OCI-M2 (cell line): ENCODE measurements around the gene LHFPL2.

Experiments
- DNase-seq: peaks from one replicate; lab custom pipeline; 2025; ENCODE audit not compliant: unreplicated experiment; lab: John Stamatoyannopoulos, UW

LHFPL2 gene

GRCh38 chr5:78570646-78571045 is 77.9 kb downstream of the LHFPL2 start:
- DNase-seq: no peak

- DNase-seq: no peak
Observed at GRCh38 chr5:78569441-78569840, 79.1 kb downstream of the LHFPL2 start.

GRCh38 chr5:78568676-78569075 is 79.9 kb downstream of the LHFPL2 start:
- DNase-seq: no peak

GRCh38 chr5:78568212-78568611 is 80.4 kb downstream of the LHFPL2 start:
- no peak for DNase-seq

DNA sequence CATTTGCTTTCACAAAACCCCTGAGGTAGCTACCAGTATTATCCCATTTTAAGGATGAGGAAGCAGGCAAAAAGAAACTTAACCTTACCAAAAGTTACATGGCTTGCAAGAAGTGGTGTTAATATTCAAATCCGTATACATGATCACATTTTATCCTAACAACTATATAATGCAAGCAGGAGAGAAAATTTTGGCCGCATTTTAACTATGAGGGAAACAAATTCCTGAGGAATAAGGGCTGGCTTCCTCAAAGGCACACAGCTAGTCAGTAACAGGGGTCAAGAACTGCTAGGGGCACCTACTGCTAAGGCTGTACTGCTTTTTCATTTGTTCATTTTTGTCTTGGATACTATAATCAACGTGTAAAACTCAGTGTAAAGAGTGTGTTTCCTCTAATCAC is 81.0 kb downstream of the LHFPL2 start:
- DNase-seq: no peak

- DNase-seq: no peak
Observed at GRCh38 chr5:78566747-78567425, 81.7 kb downstream of the LHFPL2 start.

- no peak for DNase-seq
Observed at GRCh38 chr5:78565395-78565794, 83.2 kb downstream of the LHFPL2 start.

DNA sequence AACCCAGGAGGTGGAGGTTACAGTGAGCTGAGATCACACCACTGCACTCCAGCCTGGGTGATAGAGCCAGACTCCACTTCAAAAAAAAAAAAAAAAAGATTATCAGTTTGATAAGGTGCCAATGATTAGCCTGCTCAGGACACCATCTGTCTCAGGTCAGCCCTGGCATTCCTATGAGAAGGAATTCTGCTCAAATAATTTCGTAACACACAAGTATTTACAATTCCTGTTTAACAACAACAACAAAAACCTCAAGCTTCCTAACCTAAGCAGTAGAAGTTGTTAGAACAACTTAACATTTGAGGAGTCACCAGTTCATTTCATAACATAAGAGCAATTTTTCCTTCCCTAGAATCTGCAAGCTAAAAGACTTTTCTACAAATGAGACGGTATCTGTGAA is 85.0 kb downstream of the LHFPL2 start:
- DNase-seq: no peak

DNA sequence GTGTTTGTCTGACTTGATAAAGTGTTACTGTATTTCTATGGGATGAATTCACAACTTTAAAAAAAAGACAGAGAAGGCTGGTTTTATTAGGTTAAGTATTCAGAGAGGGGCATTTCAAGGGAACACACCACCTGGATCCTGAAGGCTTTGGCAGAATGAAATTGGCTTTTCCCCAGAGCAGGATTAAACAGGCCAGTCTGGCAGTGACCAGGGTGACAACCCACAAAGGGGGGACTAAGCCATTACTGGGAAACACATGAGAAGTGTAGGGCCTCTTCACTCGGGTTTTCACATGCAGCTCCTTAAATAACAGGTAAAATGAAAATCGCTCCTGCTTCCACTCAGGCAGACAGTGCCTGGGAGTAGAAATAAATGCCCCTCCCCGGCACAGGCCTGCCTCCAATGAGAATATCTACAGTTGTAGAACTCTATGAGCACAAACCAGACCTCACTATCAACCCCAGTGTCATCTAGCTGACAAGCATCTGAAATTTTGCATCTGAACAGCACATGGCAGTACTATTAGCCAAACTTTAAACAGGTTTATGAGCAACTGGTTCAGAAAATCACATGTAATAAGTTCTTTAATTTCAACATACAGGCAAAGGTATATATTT is 85.8 kb downstream of the LHFPL2 start:
- DNase-seq: no peak

DNA sequence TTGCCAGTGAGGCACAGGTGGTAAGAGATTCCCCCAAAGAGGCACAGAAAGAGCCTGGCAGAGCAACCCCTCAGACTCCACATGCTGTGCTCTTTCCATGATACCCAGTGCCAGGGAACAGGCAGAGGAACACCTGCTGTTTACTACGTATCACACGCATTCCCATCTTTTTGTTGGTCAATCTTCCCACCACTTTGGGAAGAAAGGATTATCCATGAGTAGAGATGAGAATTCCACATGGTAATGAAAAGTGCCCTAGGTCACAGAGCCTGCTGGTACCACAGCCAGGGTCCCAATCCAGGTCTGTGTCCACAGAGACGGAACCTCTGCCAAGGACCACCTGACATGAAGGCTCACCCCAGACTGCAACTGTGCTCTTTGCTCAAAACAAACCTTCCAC is 86.6 kb downstream of the LHFPL2 start:
- DNase-seq: no peak

- DNase-seq: no peak
Observed at GRCh38 chr5:78561261-78561660, 87.3 kb downstream of the LHFPL2 start.

DNA sequence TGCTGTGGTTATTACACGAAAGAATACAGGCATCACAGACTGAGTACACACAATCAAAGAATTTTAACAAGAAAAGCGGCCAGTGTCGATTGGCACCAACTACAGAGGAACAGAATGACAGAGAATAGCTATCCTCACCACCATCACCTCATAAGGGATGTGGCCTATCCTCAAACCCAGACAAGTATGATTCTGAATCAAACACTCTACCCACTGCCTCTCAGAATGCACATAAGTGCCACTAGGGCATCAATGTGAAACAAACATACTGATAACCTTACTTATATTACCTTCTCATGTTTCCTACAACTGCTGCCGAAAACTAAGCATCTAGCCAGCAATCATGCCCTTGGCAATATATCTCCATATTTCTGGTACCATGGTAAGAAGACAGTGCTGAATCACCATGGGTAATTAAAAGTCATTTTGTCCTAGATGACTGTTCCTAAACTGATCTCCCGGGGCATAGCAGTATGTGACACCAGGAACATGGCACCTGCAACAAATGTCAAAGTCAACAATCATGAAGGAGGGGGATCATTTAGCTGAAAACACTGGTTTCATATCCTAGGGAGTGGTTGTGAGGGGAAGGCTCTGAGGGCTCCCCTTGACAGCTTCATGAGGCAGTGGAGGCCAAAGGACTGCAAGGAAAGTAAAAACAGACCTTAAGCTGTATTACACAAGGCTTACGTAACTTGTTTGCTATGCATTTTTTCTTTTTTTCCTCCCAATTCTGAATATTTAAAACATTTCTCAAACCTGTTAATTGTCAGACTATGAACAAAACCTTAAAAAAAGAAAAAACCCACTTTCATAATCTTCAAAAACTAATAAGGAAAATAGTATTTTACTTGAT is 88.3 kb downstream of the LHFPL2 start:
- no peak for DNase-seq

DNA sequence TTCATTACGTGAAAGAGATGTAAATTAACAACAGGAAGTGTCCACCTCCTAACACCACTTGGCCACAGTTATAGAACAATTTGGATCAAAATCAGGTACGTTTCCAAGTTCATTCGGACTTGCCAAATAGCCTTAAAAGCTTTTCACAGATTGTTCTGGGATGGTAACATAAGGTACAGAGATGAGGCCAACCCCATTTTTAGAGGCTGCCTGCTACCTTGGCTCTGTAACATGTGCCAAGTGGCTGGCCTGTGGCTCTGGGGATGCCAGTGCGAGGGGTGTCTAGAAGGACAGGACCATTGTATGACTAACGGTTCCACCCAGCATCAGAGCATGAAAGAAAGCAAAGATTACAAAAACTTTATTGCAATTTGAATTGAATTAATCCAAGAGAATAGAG is 91.0 kb downstream of the LHFPL2 start:
- DNase-seq: no peak

DNA sequence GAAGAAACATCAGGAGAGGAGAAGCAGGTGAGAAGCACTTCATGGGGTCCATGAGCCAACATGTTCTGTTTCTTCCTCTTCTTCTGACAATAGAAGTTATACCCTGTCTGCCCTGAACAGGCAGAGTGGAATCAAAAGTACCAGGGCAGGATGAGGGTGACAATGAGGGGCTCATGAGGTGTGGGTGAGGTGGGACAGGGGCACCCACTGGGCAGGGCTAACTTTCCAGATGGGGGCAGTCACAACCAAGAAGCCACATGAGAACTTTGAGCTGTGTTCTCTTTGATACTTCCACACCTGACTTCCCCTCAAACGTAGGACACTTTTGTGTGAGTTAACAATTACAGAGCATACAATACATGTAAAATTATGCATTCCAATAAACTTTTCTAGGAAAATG is 92.7 kb downstream of the LHFPL2 start:
- DNase-seq: no peak

DNA sequence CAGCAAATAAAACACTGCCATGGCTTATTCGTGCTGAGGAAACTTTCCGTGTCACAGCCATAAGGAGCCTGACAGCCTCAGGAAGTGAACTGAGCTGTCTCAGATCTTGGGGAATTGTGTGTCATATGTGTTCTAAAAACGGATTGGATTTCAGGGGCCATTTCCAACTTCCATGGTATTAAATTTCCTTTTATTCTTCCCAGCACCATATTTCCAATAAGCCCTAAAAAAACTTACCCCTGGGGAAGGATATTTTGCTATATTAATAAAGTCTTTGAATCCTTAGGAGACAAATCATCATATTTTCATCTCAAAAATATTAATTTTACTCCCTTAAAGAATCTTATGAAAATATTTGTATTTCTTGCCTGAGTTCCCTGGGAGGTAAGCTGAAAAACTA is 93.9 kb downstream of the LHFPL2 start:
- no peak for DNase-seq

DNA sequence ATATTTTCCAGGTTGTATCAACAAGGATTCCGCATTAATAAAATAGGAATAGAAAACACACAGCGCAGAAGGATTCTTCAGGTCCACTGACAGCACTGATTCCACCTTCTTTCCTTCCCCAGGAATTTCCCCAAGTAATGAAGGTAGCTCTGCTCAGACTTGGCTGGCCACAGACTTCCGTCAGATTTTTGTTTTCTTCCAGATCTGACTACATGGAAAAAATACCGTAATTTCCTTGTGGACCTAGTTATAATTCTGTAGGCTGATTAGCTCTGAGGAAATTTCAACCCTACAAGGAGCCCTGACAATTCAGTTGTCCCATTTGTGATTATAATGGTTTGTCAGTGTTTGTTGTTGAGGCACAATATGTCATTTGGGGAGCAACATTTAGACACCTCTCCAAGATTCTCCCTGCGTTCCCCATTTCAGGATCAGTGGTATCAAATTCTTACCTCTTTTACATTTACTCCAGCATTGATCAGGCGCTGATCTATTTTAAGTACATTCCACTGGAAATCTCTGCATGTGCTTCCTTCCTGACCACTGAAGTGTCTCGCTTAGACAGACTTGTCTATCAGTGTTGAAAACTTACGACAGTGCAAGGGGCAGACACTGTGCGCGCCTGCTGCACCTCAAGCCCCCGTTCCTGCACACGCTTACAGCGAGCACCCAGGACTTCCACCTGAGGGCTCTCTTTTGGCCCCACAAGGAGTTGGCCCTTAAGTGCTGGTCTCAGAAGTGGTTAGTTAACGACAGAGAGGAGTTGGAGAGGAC is 94.8 kb downstream of the LHFPL2 start:
- DNase-seq: no peak

DNA sequence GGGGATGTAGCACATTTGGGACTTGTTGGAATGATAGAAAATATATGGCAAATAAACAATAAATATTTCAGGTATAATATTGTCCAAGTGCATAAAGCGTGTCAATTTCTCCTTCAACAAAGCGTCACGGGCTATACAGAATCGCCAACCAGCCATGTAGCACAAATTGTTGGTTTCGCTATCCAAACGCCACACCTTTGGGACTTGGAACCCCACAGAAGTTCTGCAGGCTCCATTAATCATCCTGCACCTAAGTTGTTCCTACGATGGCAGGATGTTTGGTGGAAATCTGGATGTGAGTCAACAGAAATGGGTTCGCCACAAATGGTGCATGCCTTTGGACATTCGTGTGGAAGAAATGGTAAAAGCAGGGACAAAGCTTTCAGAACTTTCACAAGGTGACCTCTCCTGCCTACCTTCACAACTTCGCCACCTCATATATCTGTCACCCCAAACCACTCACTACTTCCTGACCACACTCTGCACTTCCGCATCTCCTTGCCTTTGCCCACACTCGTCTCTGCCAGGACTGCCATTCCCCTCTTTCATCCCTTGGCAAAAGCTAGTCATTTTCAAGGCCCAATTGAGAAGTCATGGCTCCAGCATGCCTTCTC is 95.7 kb downstream of the LHFPL2 start:
- no peak for DNase-seq

DNA sequence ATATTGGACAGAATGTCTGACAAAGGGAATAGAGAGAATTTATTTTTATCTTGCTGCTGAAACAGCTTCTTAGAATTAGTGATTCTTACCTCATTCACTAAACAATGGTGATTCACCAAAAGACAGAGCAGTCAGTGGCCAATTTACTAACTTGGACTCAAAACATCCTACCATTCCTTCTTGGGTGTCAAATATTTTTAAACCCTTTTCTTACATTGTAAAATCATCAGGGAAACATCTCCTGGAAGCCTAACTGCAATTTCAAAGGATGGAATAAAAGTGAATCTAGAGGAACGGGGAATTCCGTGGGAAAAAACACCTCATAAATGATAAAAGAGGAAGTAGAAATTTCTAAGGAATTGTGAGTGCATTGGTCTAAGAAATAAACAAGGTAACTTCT is 97.7 kb downstream of the LHFPL2 start:
- no peak for DNase-seq

DNA sequence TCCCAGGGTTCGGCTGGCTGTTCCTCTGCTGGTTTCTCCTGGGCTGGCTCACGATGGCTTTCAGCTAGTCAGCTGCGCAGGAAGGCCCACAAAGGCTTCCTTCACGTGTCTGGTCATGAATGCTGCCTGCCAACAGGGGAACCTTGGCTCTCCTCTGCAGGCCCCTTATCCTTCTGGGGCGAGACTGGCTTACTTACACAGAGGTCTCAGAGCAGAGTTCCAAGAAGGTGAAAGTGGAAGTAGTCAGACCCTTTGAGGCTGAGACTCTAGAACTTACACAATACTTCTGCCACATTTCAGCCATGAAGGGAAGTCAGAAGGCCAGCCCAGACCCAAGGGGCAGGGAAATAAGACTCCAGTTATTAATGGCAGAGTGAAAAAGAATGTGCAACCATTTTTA is 99.5 kb downstream of the LHFPL2 start:
- no peak for DNase-seq

- no peak for DNase-seq
Observed at GRCh38 chr5:78547731-78548615, 100.6 kb downstream of the LHFPL2 start.
